WTC11 (cell line): Measurements from ENCODE around the gene UGT1A1. TPM values are rescaled to one million over a fixed set of nuclear protein-coding genes. Genes with fewer than 3 reads are reported as not detected.

Source experiments
- ATAC-seq: fragments of 200-7000 bp; cut with Tn5 transposase; 2 replicates; pipeline ENCODE4 v1.10.0; 2021; ENCODE audit warnings: mild to moderate bottlenecking, moderate library complexity
- CTCF ChIA-PET: fragments of 300-600 bp; sonication (Branson Sonifier 250); formaldehyde crosslinking; loops from one replicate; lab custom pipeline; 2021; ENCODE audit warnings: antibody characterized with exemption; lab: Charles Lee
- POLR2A ChIA-PET: fragments of 350-600 bp; sonication (Branson Sonifier 250); formaldehyde crosslinking; loops from one replicate; lab custom pipeline; 2021; ENCODE audit warnings: antibody characterized with exemption; lab: Charles Lee
- DNase-seq: peaks from one replicate; pipeline ENCODE4 v3.0.0; 2021; ENCODE audit warnings: low spot score
- H3K27ac Mint-ChIP-seq: 2 replicates; pipeline ENCODE4 v1.8.0; 2021; ENCODE audit warnings: mixed read lengths
- H3K27me3 Mint-ChIP-seq: 2 replicates; pipeline ENCODE4 v1.8.0; 2021; ENCODE audit warnings: low read depth, mild to moderate bottlenecking, moderate library complexity, mixed read lengths
- H3K36me3 Mint-ChIP-seq: 2 replicates; pipeline ENCODE4 v1.8.0; 2021; ENCODE audit warnings: mixed read lengths
- H3K4me1 Mint-ChIP-seq: 2 replicates; pipeline ENCODE4 v1.8.0; 2022; ENCODE audit warnings: mixed read lengths
- H3K4me3 Mint-ChIP-seq: 2 replicates; pipeline ENCODE4 v1.8.0; 2021; ENCODE audit warnings: mild to moderate bottlenecking, moderate library complexity, mixed read lengths
- H3K9me3 Mint-ChIP-seq: 2 replicates; pipeline ENCODE4 v1.8.0; 2021; ENCODE audit warnings: mixed read lengths
- CBFB ChIP-seq: sonication (generic); formaldehyde crosslinking; IDR thresholded peaks from 2 replicates; pipeline ENCODE4 v1.8.1; 2022; ENCODE audit warnings: mild to moderate bottlenecking, low read depth, missing genetic modification reagents
- FOXJ3 ChIP-seq: sonication (generic); formaldehyde crosslinking; IDR thresholded peaks from 2 replicates; pipeline ENCODE4 v1.9.0; 2021; ENCODE audit warnings: missing genetic modification reagents, mild to moderate bottlenecking, borderline replicate concordance
- GTF2I ChIP-seq: fragments of 250-450 bp; sonication (Bioruptor Pico); conservative IDR thresholded peaks from 2 replicates; pipeline ENCODE4 v1.4.0; 2021; ENCODE audit warnings: mild to moderate bottlenecking
- KAT7 ChIP-seq: sonication (generic); formaldehyde crosslinking; IDR thresholded peaks from 2 replicates; pipeline ENCODE4 v1.8.1; 2023; ENCODE audit warnings: missing genetic modification reagents, mild to moderate bottlenecking, borderline replicate concordance
- NFE2L1 ChIP-seq: sonication (generic); formaldehyde crosslinking; IDR thresholded peaks from 2 replicates; pipeline ENCODE4 v1.8.1; 2023; ENCODE audit warnings: missing genetic modification reagents
- TEAD4 ChIP-seq: sonication (generic); formaldehyde crosslinking; IDR thresholded peaks from 2 replicates; pipeline ENCODE4 v1.8.0; 2022; ENCODE audit warnings: mild to moderate bottlenecking, missing genetic modification reagents
- ZNF317 ChIP-seq: sonication (generic); formaldehyde crosslinking; IDR thresholded peaks from 2 replicates; pipeline ENCODE4 v1.8.1; 2023; ENCODE audit warnings: low read depth, mild to moderate bottlenecking, moderate library complexity, missing genetic modification reagents, borderline replicate concordance
- ZNF423 ChIP-seq: fragments of 250-450 bp; sonication (Bioruptor Pico); IDR thresholded peaks from 2 replicates; pipeline ENCODE4 v2.1.2; 2022; ENCODE audit warnings: mild to moderate bottlenecking, moderate library complexity
- total RNA-seq: library from RNA; stranded (reverse); gene quantifications from 3 replicates; pipeline ENCODE4 v1.2.3, GENCODE V29; 2021
- TF ChIP-seq, protein P1 (sequence below): fragments of 250-450 bp; sonication (Bioruptor Pico); IDR thresholded peaks from 2 replicates; pipeline ENCODE4 v1.9.0; 2021; ENCODE audit warnings: mild to moderate bottlenecking
- TF ChIP-seq, protein P2 (sequence below): sonication (generic); formaldehyde crosslinking; IDR thresholded peaks from 2 replicates; pipeline ENCODE4 v1.8.1; 2022; ENCODE audit warnings: mild to moderate bottlenecking, missing genetic modification reagents, moderate library complexity, borderline replicate concordance
- TF ChIP-seq, protein P3 (sequence below): sonication (generic); formaldehyde crosslinking; IDR thresholded peaks from 2 replicates; pipeline ENCODE4 v1.8.1; 2023; ENCODE audit warnings: mild to moderate bottlenecking, missing genetic modification reagents
- TF ChIP-seq, protein P4 (sequence below): sonication (generic); formaldehyde crosslinking; IDR thresholded peaks from 2 replicates; pipeline ENCODE4 v1.8.1; 2023; ENCODE audit warnings: mild to moderate bottlenecking, missing genetic modification reagents, moderate library complexity
- TF ChIP-seq, protein P5 (sequence below): sonication (generic); formaldehyde crosslinking; IDR thresholded peaks from 2 replicates; pipeline ENCODE4 v1.8.0; 2022; ENCODE audit warnings: missing genetic modification reagents
- TF ChIP-seq, protein P6 (sequence below): fragments of 250-450 bp; sonication (Bioruptor Pico); IDR thresholded peaks from 2 replicates; pipeline ENCODE4 v1.9.0; 2021; ENCODE audit warnings: mild to moderate bottlenecking
- TF ChIP-seq, protein P7 (sequence below): sonication (generic); formaldehyde crosslinking; IDR thresholded peaks from 2 replicates; pipeline ENCODE4 v1.8.0; 2022; ENCODE audit warnings: mild to moderate bottlenecking, missing genetic modification reagents
- TF ChIP-seq, protein P8 (sequence below): sonication (generic); formaldehyde crosslinking; IDR thresholded peaks from 2 replicates; pipeline ENCODE4 v1.8.0; 2022; ENCODE audit warnings: mild to moderate bottlenecking, missing genetic modification reagents
- TF ChIP-seq, protein P9 (sequence below): sonication (generic); formaldehyde crosslinking; IDR thresholded peaks from 2 replicates; pipeline ENCODE4 v1.8.1; 2022; ENCODE audit warnings: low read depth, missing genetic modification reagents, borderline replicate concordance

The UGT1A1 gene
- total RNA-seq, 1 experiment from 2014 or later, result not detected

DNA sequence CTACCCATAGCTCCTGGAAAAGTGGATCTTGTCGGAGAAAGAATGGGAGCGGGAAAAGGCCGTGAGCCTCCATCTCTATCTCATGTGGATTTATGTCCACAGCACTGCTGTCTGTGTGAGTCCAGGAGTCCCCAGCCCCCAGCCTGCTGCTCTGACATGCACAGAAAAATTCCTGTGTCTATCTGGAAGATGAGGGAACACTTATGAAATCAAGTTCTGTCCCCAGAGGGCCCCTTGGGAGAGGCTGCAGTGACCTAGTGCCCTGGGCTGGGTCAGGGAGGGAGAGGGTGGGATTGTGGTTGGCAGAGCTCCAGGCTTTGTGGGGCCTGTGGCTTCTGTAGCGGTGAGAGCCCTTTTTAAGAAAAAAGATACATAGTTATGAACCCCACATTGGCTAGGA is 56.7 kb downstream of the UGT1A1 start:
- H3K9me3 Mint-ChIP-seq, result peaks cover 7% of the 10 kb centered on the region; the same call in 1 of the 2 replicates
- H3K27me3 Mint-ChIP-seq, result no peaks in the 10 kb centered on the region
- DNase-seq (no peak), ATAC-seq (no peak)
- no peaks in the 10 kb centered on the region for H3K4me1 Mint-ChIP-seq
- no peak overlapping the region for H3K27ac Mint-ChIP-seq
- no peak overlapping the region for H3K4me3 Mint-ChIP-seq
- CTCF ChIA-PET, result no interaction called here
- POLR2A ChIA-PET, result no interaction called here
- no peaks in the 10 kb centered on the region for H3K36me3 Mint-ChIP-seq
- TF ChIP-seq, protein P1, sequence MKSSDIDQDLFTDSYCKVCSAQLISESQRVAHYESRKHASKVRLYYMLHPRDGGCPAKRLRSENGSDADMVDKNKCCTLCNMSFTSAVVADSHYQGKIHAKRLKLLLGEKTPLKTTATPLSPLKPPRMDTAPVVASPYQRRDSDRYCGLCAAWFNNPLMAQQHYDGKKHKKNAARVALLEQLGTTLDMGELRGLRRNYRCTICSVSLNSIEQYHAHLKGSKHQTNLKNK (CRISPR knock-in tag), result no peak
- no peak for TF ChIP-seq ZNF423
- TF ChIP-seq, protein P2, sequence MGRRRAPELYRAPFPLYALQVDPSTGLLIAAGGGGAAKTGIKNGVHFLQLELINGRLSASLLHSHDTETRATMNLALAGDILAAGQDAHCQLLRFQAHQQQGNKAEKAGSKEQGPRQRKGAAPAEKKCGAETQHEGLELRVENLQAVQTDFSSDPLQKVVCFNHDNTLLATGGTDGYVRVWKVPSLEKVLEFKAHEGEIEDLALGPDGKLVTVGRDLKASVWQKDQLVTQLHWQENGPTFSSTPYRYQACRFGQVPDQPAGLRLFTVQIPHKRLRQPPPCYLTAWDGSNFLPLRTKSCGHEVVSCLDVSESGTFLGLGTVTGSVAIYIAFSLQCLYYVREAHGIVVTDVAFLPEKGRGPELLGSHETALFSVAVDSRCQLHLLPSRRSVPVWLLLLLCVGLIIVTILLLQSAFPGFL, result no peak
- no peak for TF ChIP-seq CBFB (CRISPR knock-in tag)
- TF ChIP-seq TEAD4 (CRISPR knock-in tag), result no peak
- TF ChIP-seq, protein P3, sequence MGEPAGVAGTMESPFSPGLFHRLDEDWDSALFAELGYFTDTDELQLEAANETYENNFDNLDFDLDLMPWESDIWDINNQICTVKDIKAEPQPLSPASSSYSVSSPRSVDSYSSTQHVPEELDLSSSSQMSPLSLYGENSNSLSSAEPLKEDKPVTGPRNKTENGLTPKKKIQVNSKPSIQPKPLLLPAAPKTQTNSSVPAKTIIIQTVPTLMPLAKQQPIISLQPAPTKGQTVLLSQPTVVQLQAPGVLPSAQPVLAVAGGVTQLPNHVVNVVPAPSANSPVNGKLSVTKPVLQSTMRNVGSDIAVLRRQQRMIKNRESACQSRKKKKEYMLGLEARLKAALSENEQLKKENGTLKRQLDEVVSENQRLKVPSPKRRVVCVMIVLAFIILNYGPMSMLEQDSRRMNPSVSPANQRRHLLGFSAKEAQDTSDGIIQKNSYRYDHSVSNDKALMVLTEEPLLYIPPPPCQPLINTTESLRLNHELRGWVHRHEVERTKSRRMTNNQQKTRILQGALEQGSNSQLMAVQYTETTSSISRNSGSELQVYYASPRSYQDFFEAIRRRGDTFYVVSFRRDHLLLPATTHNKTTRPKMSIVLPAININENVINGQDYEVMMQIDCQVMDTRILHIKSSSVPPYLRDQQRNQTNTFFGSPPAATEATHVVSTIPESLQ (CRISPR knock-in tag), result no peak
- TF ChIP-seq, protein P4, sequence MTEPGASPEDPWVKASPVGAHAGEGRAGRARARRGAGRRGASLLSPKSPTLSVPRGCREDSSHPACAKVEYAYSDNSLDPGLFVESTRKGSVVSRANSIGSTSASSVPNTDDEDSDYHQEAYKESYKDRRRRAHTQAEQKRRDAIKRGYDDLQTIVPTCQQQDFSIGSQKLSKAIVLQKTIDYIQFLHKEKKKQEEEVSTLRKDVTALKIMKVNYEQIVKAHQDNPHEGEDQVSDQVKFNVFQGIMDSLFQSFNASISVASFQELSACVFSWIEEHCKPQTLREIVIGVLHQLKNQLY (CRISPR knock-in tag), result no peak
- TF ChIP-seq FOXJ3 (CRISPR knock-in tag), result no peak

DNA sequence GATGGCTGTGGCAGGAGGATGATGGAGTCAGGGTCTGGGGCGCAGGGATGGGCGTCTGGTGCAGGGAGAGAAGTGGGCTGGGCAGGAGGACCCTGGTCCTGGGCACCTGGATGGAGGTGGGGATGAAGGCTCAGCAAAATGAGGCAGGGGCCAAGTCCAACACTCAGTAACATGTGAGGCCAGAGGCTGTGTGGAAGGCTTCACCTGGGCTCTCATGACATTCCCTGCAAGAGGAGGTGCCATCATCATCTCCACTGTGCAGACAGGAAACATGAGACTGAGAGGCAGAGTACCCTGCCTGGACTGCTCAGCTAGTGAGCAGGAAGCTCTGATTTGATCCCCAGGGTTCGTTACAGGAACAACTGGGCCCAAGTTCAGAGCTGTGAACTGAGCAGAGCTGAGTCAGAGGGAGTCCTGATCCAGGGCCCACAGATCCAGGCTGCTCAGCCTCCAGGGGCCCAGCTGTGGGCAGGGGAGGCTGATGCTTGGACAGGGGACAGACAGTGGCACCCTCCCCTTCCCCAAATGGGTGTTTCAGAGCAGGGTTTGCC is 57.4 kb downstream of the UGT1A1 start:
- Mint-ChIP-seq H3K4me1 (no peaks in the 10 kb centered on the region), H3K4me3 (no peak overlapping the region), H3K27ac (no peak overlapping the region), H3K36me3 (no peaks in the 10 kb centered on the region), H3K27me3 (no peaks in the 10 kb centered on the region), H3K9me3 (peaks cover 7% of the 10 kb centered on the region; the same call in 1 of the 2 replicates)
- ATAC-seq (no peak), DNase-seq (no peak)
- POLR2A ChIA-PET, result no interaction called here
- CTCF ChIA-PET, result no interaction called here
- no peak for TF ChIP-seq NFE2L1 (CRISPR knock-in tag)
- TF ChIP-seq, protein P4 (CRISPR knock-in tag), result no peak
- TF ChIP-seq, protein P5, sequence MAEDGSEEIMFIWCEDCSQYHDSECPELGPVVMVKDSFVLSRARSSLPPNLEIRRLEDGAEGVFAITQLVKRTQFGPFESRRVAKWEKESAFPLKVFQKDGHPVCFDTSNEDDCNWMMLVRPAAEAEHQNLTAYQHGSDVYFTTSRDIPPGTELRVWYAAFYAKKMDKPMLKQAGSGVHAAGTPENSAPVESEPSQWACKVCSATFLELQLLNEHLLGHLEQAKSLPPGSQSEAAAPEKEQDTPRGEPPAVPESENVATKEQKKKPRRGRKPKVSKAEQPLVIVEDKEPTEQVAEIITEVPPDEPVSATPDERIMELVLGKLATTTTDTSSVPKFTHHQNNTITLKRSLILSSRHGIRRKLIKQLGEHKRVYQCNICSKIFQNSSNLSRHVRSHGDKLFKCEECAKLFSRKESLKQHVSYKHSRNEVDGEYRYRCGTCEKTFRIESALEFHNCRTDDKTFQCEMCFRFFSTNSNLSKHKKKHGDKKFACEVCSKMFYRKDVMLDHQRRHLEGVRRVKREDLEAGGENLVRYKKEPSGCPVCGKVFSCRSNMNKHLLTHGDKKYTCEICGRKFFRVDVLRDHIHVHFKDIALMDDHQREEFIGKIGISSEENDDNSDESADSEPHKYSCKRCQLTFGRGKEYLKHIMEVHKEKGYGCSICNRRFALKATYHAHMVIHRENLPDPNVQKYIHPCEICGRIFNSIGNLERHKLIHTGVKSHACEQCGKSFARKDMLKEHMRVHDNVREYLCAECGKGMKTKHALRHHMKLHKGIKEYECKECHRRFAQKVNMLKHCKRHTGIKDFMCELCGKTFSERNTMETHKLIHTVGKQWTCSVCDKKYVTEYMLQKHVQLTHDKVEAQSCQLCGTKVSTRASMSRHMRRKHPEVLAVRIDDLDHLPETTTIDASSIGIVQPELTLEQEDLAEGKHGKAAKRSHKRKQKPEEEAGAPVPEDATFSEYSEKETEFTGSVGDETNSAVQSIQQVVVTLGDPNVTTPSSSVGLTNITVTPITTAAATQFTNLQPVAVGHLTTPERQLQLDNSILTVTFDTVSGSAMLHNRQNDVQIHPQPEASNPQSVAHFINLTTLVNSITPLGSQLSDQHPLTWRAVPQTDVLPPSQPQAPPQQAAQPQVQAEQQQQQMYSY, result no peak
- TF ChIP-seq, protein P6, sequence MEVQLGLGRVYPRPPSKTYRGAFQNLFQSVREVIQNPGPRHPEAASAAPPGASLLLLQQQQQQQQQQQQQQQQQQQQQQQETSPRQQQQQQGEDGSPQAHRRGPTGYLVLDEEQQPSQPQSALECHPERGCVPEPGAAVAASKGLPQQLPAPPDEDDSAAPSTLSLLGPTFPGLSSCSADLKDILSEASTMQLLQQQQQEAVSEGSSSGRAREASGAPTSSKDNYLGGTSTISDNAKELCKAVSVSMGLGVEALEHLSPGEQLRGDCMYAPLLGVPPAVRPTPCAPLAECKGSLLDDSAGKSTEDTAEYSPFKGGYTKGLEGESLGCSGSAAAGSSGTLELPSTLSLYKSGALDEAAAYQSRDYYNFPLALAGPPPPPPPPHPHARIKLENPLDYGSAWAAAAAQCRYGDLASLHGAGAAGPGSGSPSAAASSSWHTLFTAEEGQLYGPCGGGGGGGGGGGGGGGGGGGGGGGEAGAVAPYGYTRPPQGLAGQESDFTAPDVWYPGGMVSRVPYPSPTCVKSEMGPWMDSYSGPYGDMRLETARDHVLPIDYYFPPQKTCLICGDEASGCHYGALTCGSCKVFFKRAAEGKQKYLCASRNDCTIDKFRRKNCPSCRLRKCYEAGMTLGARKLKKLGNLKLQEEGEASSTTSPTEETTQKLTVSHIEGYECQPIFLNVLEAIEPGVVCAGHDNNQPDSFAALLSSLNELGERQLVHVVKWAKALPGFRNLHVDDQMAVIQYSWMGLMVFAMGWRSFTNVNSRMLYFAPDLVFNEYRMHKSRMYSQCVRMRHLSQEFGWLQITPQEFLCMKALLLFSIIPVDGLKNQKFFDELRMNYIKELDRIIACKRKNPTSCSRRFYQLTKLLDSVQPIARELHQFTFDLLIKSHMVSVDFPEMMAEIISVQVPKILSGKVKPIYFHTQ (CRISPR knock-in tag), result no peak
- TF ChIP-seq KAT7, result no peak
- TF ChIP-seq, protein P7, sequence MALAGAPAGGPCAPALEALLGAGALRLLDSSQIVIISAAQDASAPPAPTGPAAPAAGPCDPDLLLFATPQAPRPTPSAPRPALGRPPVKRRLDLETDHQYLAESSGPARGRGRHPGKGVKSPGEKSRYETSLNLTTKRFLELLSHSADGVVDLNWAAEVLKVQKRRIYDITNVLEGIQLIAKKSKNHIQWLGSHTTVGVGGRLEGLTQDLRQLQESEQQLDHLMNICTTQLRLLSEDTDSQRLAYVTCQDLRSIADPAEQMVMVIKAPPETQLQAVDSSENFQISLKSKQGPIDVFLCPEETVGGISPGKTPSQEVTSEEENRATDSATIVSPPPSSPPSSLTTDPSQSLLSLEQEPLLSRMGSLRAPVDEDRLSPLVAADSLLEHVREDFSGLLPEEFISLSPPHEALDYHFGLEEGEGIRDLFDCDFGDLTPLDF (CRISPR knock-in tag), result no peak
- TF ChIP-seq, protein P8, sequence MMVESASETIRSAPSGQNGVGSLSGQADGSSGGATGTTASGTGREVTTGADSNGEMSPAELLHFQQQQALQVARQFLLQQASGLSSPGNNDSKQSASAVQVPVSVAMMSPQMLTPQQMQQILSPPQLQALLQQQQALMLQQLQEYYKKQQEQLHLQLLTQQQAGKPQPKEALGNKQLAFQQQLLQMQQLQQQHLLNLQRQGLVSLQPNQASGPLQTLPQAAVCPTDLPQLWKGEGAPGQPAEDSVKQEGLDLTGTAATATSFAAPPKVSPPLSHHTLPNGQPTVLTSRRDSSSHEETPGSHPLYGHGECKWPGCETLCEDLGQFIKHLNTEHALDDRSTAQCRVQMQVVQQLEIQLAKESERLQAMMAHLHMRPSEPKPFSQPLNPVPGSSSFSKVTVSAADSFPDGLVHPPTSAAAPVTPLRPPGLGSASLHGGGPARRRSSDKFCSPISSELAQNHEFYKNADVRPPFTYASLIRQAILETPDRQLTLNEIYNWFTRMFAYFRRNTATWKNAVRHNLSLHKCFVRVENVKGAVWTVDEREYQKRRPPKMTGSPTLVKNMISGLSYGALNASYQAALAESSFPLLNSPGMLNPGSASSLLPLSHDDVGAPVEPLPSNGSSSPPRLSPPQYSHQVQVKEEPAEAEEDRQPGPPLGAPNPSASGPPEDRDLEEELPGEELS (CRISPR knock-in tag), result no peak
- TF ChIP-seq ZNF317, result no peak
- TF ChIP-seq GTF2I, result no peak
- TF ChIP-seq, protein P9, sequence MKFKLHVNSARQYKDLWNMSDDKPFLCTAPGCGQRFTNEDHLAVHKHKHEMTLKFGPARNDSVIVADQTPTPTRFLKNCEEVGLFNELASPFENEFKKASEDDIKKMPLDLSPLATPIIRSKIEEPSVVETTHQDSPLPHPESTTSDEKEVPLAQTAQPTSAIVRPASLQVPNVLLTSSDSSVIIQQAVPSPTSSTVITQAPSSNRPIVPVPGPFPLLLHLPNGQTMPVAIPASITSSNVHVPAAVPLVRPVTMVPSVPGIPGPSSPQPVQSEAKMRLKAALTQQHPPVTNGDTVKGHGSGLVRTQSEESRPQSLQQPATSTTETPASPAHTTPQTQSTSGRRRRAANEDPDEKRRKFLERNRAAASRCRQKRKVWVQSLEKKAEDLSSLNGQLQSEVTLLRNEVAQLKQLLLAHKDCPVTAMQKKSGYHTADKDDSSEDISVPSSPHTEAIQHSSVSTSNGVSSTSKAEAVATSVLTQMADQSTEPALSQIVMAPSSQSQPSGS (CRISPR knock-in tag), result no peak
